Lower leg skin (tissue), 3 donors: ENCODE results near the gene OR13C9.

Source experiments
- POLR2A ChIP-seq, 2 donors: fragments of 450-650 bp; IDR thresholded peaks; one replicate each; pipeline ENCODE4 v1.6.1; 2016 to 2017; ENCODE audit warnings: antibody characterized with exemption in 2 of 2, mild to moderate bottlenecking in 1 of 2, moderate library complexity in 1 of 2
- TF ChIP-seq, protein P1 (sequence below), 3 donors: fragments of 450-650 bp; IDR thresholded peaks; one replicate each; pipeline ENCODE4 v1.5.1; 2016; ENCODE audit warnings: antibody characterized with exemption in 3 of 3, mild to moderate bottlenecking in 3 of 3, moderate library complexity in 2 of 3

DNA sequence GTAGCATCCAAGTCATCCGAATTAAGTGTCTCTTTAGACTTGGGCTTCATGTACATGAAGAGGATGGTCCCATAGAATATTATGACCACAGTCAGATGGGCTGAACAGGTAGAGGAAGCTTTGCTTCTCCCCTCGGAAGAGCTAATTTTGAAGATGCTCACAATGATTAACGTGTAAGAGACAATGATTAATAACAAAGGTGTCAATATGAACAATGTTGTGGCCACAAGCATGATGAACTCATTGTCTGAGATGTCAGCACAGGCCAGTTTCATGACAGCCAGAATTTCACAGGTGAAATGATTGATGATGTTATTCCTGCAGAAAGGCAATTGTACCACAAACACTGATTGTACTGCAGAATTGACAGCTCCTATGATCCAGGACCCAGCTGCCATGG, 13.2 kb downstream of the OR13C9 start:
- TF ChIP-seq, protein P1, sequence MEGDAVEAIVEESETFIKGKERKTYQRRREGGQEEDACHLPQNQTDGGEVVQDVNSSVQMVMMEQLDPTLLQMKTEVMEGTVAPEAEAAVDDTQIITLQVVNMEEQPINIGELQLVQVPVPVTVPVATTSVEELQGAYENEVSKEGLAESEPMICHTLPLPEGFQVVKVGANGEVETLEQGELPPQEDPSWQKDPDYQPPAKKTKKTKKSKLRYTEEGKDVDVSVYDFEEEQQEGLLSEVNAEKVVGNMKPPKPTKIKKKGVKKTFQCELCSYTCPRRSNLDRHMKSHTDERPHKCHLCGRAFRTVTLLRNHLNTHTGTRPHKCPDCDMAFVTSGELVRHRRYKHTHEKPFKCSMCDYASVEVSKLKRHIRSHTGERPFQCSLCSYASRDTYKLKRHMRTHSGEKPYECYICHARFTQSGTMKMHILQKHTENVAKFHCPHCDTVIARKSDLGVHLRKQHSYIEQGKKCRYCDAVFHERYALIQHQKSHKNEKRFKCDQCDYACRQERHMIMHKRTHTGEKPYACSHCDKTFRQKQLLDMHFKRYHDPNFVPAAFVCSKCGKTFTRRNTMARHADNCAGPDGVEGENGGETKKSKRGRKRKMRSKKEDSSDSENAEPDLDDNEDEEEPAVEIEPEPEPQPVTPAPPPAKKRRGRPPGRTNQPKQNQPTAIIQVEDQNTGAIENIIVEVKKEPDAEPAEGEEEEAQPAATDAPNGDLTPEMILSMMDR (IDR thresholded peaks at IDR 0.05) = no peak
- no peak for TF ChIP-seq POLR2A (IDR thresholded peaks at IDR 0.05)
